Stimulated activated CD8-positive, alpha-beta memory T cell treated with anti-CD3 and anti-CD28 coated beads, Interleukin-12 subunit alpha, Interleukin-12 subunit beta, amount 100 ng/mL, for 24 hours (primary cell): Measurements from ENCODE around the gene SKOR1.

ENCODE experiments used
- DNase-seq: peaks from one replicate; pipeline ENCODE4 v3.0.0-alpha.2; 2020; ENCODE audit errors: extremely low read depth

SKOR1 gene, protein sequence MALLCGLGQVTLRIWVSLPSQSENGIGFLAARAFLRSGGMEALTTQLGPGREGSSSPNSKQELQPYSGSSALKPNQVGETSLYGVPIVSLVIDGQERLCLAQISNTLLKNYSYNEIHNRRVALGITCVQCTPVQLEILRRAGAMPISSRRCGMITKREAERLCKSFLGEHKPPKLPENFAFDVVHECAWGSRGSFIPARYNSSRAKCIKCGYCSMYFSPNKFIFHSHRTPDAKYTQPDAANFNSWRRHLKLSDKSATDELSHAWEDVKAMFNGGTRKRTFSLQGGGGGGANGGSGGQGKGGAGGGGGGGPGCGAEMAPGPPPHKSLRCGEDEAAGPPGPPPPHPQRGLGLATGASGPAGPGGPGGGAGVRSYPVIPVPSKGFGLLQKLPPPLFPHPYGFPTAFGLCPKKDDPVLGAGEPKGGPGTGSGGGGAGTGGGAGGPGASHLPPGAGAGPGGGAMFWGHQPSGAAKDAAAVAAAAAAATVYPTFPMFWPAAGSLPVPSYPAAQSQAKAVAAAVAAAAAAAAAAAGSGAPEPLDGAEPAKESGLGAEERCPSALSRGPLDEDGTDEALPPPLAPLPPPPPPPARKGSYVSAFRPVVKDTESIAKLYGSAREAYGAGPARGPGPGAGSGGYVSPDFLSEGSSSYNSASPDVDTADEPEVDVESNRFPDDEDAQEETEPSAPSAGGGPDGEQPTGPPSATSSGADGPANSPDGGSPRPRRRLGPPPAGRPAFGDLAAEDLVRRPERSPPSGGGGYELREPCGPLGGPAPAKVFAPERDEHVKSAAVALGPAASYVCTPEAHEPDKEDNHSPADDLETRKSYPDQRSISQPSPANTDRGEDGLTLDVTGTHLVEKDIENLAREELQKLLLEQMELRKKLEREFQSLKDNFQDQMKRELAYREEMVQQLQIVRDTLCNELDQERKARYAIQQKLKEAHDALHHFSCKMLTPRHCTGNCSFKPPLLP

DNA sequence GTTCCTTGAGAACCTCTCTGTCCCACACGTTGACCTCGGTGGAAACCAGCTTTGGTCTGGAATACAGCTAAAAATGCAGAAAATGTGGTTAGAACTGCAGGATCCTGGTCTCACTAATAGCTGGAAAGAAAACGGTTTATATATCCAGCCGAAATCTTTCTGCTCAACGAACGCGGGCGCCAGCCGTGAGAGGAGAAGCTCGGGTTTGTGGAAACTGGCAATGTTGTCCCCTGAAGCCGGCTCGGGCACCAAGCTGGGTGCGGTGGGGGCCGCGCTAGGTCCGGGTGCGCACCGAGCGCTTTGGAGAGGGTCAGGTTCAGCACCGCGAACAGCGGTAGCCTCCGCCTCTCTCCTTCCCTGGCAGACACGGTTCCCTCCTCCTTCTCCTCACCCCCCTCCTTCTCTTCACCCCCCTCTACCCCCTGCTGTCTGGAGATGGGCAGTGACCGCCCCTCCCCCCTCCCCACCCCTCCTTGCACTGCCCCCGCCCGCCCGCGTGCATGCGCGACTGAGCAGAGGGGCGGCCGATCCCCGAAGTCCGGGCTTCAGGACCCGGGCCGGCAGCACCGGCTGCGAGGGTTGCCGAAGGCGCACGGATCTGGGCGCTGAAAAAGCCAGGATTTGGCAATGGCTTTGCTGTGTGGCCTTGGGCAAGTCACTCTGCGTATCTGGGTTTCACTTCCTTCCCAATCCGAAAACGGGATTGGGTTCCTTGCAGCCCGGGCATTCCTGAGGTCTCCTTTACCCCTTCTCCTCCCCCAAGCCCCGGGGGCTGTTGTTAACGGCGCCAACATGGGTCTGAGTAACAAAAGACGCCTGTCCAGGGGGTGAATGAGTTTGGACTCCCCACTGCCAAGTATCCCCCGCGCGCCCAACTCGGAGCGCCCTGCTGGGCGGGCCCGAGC lies at the start of gene SKOR1:
SKOR1 (plus strand) TSS at position 534 of the 905 bp plus-strand sequence; CDS start at position 628, 94 bp downstream.
- DNase-seq: no peak

- no peak for DNase-seq
Observed at GRCh38 chr15:67775998-67776397, 49.3 kb upstream of the SKOR1 start.

DNA sequence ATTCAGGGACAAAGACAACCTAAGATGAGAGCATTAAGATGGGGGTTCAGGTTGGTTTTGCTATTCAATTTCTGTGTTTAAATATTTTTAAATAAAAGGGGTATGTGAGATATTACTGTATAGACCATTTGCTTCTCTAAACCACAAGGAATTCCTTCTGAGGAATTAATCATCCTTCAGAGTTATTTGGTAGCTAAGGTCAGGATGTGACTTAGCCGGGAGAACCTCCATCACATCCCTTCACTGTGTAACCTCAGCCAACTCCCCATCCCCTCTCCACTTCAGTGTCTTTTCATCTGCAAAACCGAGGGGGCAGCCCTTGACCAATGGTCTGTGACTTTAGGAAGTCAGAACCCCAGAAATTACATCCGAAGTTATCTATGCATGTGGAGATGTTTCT lies 48.7 kb upstream of the SKOR1 start:
- DNase-seq: no peak

GRCh38 chr15:67777071-67777470 lies 48.2 kb upstream of the SKOR1 start:
- no peak for DNase-seq

DNA sequence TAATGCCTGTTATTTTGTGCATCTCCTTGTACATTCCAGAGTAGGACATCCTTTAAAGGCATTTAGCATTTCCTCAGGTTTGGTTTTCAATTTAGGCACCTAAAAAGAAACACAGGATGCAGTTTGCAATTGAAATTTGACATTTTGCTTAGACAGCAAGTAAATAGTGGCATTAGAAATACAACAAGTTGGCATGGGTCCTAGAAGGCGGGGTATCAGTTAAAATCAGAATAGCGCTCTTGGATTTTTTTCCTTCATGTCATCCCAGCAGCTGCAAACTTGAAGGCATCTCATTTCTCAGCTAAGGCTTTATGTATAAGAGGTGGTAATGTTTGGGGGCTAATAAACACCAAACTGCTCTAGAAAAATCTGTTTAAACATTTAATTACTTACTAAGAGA lies 47.5 kb upstream of the SKOR1 start:
- no peak for DNase-seq

- no peak for DNase-seq
Observed at GRCh38 chr15:67778968-67779548, 46.3 kb upstream of the SKOR1 start.

- DNase-seq: no peak
Observed at GRCh38 chr15:67779549-67780111, 45.7 kb upstream of the SKOR1 start.

DNA sequence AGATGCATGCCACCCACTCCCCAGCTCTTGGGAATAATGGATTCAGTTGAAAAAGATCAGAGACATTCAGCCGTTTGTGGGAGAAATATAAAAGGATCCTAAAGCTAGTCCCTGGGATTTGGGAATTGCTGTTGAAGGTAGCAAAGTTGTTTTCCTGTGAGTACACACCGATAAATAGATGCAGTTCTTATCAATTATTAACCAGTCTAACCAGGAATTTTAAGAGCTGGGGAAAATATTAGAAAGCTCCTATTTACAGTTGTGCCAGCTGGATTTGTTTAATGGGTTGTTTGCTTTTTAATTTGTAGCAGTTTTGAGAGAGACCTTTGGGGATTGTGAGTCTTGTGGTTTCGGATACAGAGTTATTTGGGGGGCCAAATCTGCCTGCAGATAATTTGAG lies 44.2 kb upstream of the SKOR1 start:
- DNase-seq: no peak

- DNase-seq: no peak
Observed at GRCh38 chr15:67781907-67782690, 43.2 kb upstream of the SKOR1 start.

DNA sequence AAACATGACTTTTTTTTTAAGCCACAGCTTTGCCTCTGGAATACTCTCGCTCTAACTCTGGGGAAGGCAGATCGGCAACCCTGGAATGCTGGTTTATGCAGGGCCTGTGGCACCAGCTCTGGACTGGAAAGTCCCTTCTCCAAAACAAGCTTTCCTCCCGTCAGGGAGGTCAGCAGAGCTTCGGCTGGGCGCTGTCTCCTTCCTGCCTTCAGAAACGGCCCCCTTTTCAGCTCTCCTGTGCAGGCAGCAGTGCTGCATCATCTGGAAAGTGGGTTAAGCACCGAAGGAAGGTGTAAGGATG lies 42.7 kb upstream of the SKOR1 start:
- no peak for DNase-seq

GRCh38 chr15:67783303-67783702 lies 42.0 kb upstream of the SKOR1 start:
- no peak for DNase-seq

DNA sequence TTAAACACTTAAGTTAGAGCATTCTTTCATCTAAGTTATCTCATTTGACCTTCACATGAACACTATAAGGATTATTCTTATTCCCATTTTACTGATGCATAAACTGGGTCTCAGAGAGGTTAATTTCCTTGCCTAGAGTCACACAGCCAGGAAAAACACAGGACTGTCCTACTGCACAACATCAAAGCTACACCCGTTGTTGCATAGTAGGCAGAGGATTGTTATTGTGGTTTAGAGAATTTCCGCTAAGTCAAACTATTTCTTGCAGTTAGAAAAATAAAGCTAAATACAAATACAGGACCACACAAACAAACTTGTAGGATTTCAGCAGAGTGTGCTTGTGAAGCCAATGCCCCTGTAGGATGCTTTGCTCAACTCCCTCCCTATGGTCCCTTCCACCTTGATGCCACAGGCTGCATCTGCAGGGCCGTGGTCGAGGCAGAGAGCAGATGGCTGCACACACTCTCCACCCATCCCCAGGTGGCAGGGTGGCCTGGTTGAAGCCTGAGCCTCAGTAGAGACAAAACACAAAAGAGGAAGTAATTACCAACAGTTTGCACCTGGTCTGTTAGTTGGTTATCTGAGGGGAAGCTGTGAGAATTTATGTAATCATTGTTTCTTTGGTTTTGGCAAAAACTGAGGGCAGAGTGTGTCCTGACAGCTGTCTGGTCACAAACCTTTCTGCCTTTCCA lies 41.1 kb upstream of the SKOR1 start:
- DNase-seq: no peak

DNA sequence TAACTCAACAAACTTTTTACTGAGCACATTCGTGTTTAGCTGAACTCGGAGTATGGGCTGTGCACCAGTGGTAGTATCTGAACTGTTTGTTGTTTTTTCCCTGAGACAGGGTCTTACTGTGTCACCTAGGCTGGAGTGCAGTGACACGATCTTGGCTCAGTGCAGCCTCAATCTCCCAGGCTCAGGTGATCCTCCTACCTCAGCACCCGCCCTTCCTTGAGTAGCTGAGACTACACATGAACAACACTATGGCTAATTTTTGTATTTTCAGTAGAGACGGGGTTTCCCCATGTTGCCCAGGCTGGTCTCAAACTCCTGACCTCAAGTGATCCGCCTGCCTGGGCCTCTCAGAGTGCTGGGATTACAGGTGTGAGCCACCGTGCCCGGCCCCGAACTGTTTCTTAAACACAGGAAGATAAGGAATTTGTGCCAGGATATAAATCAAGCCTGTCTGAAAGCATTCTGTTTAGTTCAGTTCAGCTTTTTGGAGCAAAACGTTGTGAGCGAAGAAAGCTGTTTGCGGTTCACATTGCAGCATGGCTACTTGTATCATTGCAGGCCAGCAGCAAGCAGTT lies 40.4 kb upstream of the SKOR1 start:
- no peak for DNase-seq

DNA sequence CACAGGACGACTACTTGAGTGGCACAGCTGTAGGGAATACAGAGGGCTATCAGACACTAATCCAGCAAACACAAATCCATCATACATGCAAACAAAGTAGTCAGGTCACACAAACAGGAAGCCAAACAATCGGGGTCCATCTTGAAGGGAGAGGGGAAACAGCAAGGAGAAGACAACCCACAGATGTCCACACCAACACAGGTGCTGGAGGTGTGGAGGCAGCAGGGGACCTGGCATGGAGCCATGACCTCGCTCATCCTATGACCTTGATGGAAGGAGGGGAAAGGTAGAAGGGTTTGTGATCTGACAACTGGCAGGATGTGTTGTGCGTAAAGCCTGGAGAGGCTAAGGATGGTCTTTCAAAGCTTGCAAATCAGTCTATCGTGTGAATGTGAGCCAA lies 39.9 kb upstream of the SKOR1 start:
- no peak for DNase-seq

GRCh38 chr15:67786646-67787045 lies 38.7 kb upstream of the SKOR1 start:
- DNase-seq: no peak

DNA sequence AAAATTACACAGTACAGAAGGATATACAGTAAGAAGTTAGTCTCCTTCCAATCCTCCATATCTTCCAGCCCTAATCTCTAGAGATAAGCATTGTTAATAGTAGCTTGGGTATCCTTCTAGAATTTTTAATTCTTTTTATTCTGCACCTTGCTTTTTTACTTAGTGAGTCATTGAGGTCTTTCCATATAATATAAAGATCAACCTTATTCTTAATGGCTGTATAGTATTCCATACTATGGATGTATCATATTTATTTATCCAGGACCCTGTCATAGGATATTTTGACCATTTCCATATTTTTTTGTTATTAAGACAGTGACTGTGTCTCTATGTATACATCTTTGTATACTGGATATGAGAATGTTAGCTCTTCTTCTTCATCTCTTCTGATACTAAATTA lies 36.3 kb upstream of the SKOR1 start:
- DNase-seq: no peak

- no peak for DNase-seq
Observed at GRCh38 chr15:67790610-67791319, 34.5 kb upstream of the SKOR1 start.

DNA sequence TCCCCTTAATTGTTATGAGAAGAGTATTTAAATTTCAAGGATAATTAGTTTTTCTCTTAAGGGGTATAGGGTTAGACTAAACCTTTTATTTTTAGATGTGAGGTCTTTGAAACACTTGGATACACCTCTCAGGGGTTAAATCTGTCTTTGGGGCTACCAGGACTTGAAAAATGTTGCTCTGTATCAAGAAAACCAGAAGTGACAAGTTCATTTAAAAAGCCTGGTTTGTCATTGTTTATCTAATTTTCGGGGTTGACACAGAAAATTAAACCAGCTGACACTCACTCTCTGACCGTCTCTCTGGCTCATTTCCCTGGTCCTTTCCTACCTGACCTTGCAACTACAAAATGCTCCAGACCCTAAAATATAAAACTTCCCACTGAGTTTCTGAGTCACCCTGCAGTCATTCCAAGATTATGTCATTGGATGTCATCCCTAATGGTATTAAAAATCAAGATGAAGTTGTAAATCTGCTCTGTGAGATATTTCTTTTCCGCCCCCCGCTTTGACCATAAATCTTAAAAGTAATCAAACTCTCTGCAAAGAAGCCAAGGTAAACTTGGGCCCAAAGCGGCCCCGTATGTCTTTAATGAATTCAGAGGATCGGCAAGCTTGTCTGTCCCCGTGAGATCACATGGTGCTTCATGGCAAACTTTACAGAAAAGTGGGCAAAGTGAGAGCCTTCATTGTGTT lies 32.9 kb upstream of the SKOR1 start:
- no peak for DNase-seq
